ENCODE measurements around the gene LIN52.
A peak's percentile ranks its signal among the peaks of the same experiment; 100 is the strongest.

LIN52 gene

GRCh38 chr14:74194506-74195274 is 109.9 kb downstream of the LIN52 start:
- no peak for DNase-seq (ENCODE audit: low spot score)

- DNase-seq (ENCODE audit: low spot score): no peak
These were observed 110.9 kb downstream of the LIN52 start for GRCh38 chr14:74195623-74196022.

GRCh38 chr14:74198441-74199234 is 113.9 kb downstream of the LIN52 start:
- no peak for DNase-seq (ENCODE audit: low spot score)

GRCh38 chr14:74202113-74202512 is 117.4 kb downstream of the LIN52 start:
- no peak for DNase-seq (ENCODE audit: low spot score)

- DNase-seq (ENCODE audit: low spot score): no peak
These were observed 118.9 kb downstream of the LIN52 start for GRCh38 chr14:74203639-74204038.

- DNase-seq (ENCODE audit: low spot score): no peak
These were observed 119.7 kb downstream of the LIN52 start for GRCh38 chr14:74204491-74204890.

- no peak for DNase-seq (ENCODE audit: low spot score)
These were observed 121.1 kb downstream of the LIN52 start for GRCh38 chr14:74205882-74206281.

- no peak for DNase-seq (ENCODE audit: low spot score)
These were observed 123.2 kb downstream of the LIN52 start for GRCh38 chr14:74207943-74208342.

- no peak for DNase-seq (ENCODE audit: low spot score)
These were observed 123.9 kb downstream of the LIN52 start for GRCh38 chr14:74208642-74209041.

GRCh38 chr14:74211945-74212580 is 127.3 kb downstream of the LIN52 start:
- DNase-seq (ENCODE audit: low spot score): no peak

GRCh38 chr14:74213907-74214803 is 129.4 kb downstream of the LIN52 start:
- no peak for DNase-seq (ENCODE audit: low spot score)

- no peak for DNase-seq (ENCODE audit: low spot score)
These were observed 131.9 kb downstream of the LIN52 start for GRCh38 chr14:74216671-74217070.

GRCh38 chr14:74217672-74218448 is 133.1 kb downstream of the LIN52 start:
- DNase-seq (ENCODE audit: low spot score): peak; percentile 59

GRCh38 chr14:74218462-74218861 is 133.7 kb downstream of the LIN52 start:
- no peak for DNase-seq (ENCODE audit: low spot score)

- DNase-seq (ENCODE audit: low spot score): no peak
These were observed 134.8 kb downstream of the LIN52 start for GRCh38 chr14:74219277-74220205.

- DNase-seq (ENCODE audit: low spot score): no peak
These were observed 136.2 kb downstream of the LIN52 start for GRCh38 chr14:74220991-74221390.

- DNase-seq (ENCODE audit: low spot score): no peak
These were observed 137.0 kb downstream of the LIN52 start for GRCh38 chr14:74221741-74222140.

- DNase-seq (ENCODE audit: low spot score): no peak
These were observed 138.3 kb downstream of the LIN52 start for GRCh38 chr14:74223016-74223415.

GRCh38 chr14:74231784-74232183 is 147.0 kb downstream of the LIN52 start:
- no peak for DNase-seq (ENCODE audit: low spot score)

- DNase-seq (ENCODE audit: low spot score): no peak
These were observed 150.3 kb downstream of the LIN52 start for GRCh38 chr14:74235017-74235416.
